HCT116 (cell line): ENCODE data around the gene RPL26. TPM values are rescaled to one million over a fixed set of nuclear protein-coding genes. Genes with fewer than 3 reads are reported as not detected.

Experiments
- ATAC-seq: fragments of 200-7000 bp; cut with Tn5 transposase; 2 replicates; pipeline ENCODE4 v1.9.1; 2020; ENCODE audit warnings: mild to moderate bottlenecking, moderate library complexity
- BruUV-seq: library from RNA; stranded (reverse); fragments of 400-500 nt; replicated peaks from 2 replicates; lab custom pipeline; 2021; lab: Mats Ljungman, UMichigan
- CTCF ChIA-PET: fragments of 300-600 bp; sonication (Branson Sonifier 250); formaldehyde crosslinking; loops from one replicate; lab custom pipeline; 2021; ENCODE audit warnings: antibody characterized with exemption; lab: Charles Lee
- POLR2A ChIA-PET: fragments of 300-600, 350-600 bp; sonication (Branson Sonifier 250); formaldehyde crosslinking; loops from one replicate; lab custom pipeline; 2021; ENCODE audit warnings: antibody characterized with exemption; lab: Charles Lee
- RAD21 ChIA-PET, 2 experiments: fragments of 300-600 bp; sonication (Branson Sonifier 250); formaldehyde crosslinking; loops; one replicate each; lab custom pipeline; 2023; ENCODE audit warnings: low total read pairs in 2 of 2; ENCODE audit not compliant: uncharacterized antibody in 2 of 2, unreplicated experiment in 2 of 2, low non-redundant PET in 1 of 2; lab: Charles Lee
- DNase-seq: peaks from one replicate; pipeline ENCODE4 v3.0.0-alpha.2; 2010; ENCODE audit warnings: low read depth, low spot score
- H2AFZ ChIP-seq: fragments of 200-600 bp; shearing (Covaris generic), sonication (generic); 2 replicates; pipeline ENCODE4 v1.6.1; 2017; ENCODE audit warnings: low read depth, mixed run types, mixed read lengths, antibody characterized with exemption, low read length; ENCODE audit not compliant: poor library complexity, severe bottlenecking
- H3K27ac ChIP-seq: 2 replicates; pipeline ENCODE4 v1.5.1; 2012; ENCODE audit warnings: low read depth, low read length
- H3K27me3 ChIP-seq: fragments of 200-600 bp; sonication (generic); 2 replicates; pipeline ENCODE4 v1.6.1; 2016; ENCODE audit warnings: mixed run types, low read length, mixed read lengths; ENCODE audit not compliant: insufficient read depth
- H3K36me3 ChIP-seq, 2 experiments: fragments of 200-500 bp in 1 of 2; fragments of 200-600 bp in 1 of 2; sonication (Bioruptor generic) in 1 of 2; sonication (generic) in 1 of 2; 2 replicates each; pipeline versions ENCODE4 v1.5.1 to v1.6.1; 2014 to 2016; ENCODE audit warnings: low read length in 2 of 2, inconsistent platforms in 1 of 2, mixed read lengths in 1 of 2, mixed run types in 1 of 2; ENCODE audit not compliant: insufficient read depth in 2 of 2, control insufficient read depth in 1 of 2
- H3K4me1 ChIP-seq, 2 experiments: fragments of 200-600 bp in 1 of 2; sonication (generic) in 1 of 2; 2 replicates each; pipeline versions ENCODE4 v1.5.1 to v1.6.1; 2012 to 2017; ENCODE audit warnings: low read length in 2 of 2, inconsistent platforms in 1 of 2, mild to moderate bottlenecking in 1 of 2, mixed read lengths in 1 of 2, mixed run types in 1 of 2, moderate library complexity in 1 of 2; ENCODE audit not compliant: insufficient read depth in 2 of 2, control insufficient read depth in 1 of 2
- H3K4me2 ChIP-seq: fragments of 200-600 bp; sonication (generic); 2 replicates; pipeline ENCODE4 v1.6.1; 2017; ENCODE audit warnings: mixed run types, low read length, mixed read lengths
- H3K4me3 ChIP-seq, 2 experiments: fragments of 200-600 bp in 1 of 2; sonication (generic) in 1 of 2; replicated peaks in 1 of 2; 2 replicates each; pipeline ENCODE4 v1.5.1; 2011 to 2016; ENCODE audit warnings: low read length in 2 of 2, control low read depth in 1 of 2, low read depth in 1 of 2, mild to moderate bottlenecking in 1 of 2, mixed read lengths in 1 of 2, mixed run types in 1 of 2
- H3K79me2 ChIP-seq: fragments of 200-600 bp; sonication (generic); 2 replicates; pipeline ENCODE4 v1.6.1; 2017; ENCODE audit warnings: mild to moderate bottlenecking, mixed run types, low read length, moderate library complexity, mixed read lengths; ENCODE audit not compliant: insufficient read depth
- H3K9ac ChIP-seq: fragments of 200-600 bp; sonication (generic); 2 replicates; pipeline ENCODE4 v1.6.1; 2016; ENCODE audit warnings: low read length, mixed read lengths
- H3K9me2 ChIP-seq: fragments of 200-600 bp; sonication (generic), shearing (Covaris generic); 2 replicates; pipeline ENCODE4 v1.6.1; 2017; ENCODE audit warnings: mixed run types, mild to moderate bottlenecking, moderate library complexity; ENCODE audit not compliant: insufficient read depth
- H3K9me3 ChIP-seq, 2 experiments: fragments of 200-500 bp in 1 of 2; fragments of 200-600 bp in 1 of 2; sonication (Bioruptor generic) in 1 of 2; sonication (generic) in 1 of 2; 2 replicates each; pipeline ENCODE4 v1.6.1; 2014 to 2017; ENCODE audit warnings: low read length in 2 of 2, mixed read lengths in 2 of 2, inconsistent platforms in 1 of 2, low read depth in 1 of 2, mild to moderate bottlenecking in 1 of 2, mixed run types in 1 of 2, moderate library complexity in 1 of 2; ENCODE audit not compliant: control insufficient read depth in 1 of 2, insufficient read depth in 1 of 2
- H4K20me1 ChIP-seq: fragments of 200-600 bp; sonication (generic), shearing (Covaris generic); 2 replicates; pipeline ENCODE4 v1.6.1; 2017; ENCODE audit warnings: mixed run types, mild to moderate bottlenecking, moderate library complexity; ENCODE audit not compliant: insufficient read depth
- ATF3 ChIP-seq: IDR thresholded peaks from 2 replicates; pipeline ENCODE4 v1.6.1; 2012
- CTCF ChIP-seq, 3 experiments: fragments of 200-600 bp in 1 of 3; sonication (generic) in 1 of 3; IDR thresholded peaks in 2 of 3; conservative IDR thresholded peaks in 1 of 3; 2 replicates each; pipeline ENCODE4 v1.5.1; 2012 to 2017; ENCODE audit warnings: low read depth in 2 of 3, low read length in 2 of 3, antibody characterized with exemption in 1 of 3, borderline replicate concordance in 1 of 3, control low read depth in 1 of 3, mild to moderate bottlenecking in 1 of 3, mixed read lengths in 1 of 3, mixed run types in 1 of 3, moderate library complexity in 1 of 3; ENCODE audit not compliant: insufficient read depth in 1 of 3
- EGR1 ChIP-seq: IDR thresholded peaks from 2 replicates; pipeline ENCODE4 v1.6.1; 2012; ENCODE audit warnings: low read depth
- EZH2 ChIP-seq: fragments of 200-600 bp; sonication (generic); IDR thresholded peaks from 2 replicates; pipeline ENCODE4 v1.6.1; 2017; ENCODE audit warnings: antibody characterized with exemption, mixed run types
- EZH2phosphoT487 ChIP-seq: fragments of 200-600 bp; IDR thresholded peaks from 2 replicates; pipeline ENCODE4 v1.6.1; 2018; ENCODE audit warnings: antibody characterized with exemption, borderline replicate concordance
- FOSL1 ChIP-seq: IDR thresholded peaks from 2 replicates; pipeline ENCODE4 v1.6.1; 2012; ENCODE audit warnings: low read depth
- JUND ChIP-seq: IDR thresholded peaks from 2 replicates; pipeline ENCODE4 v1.6.1; 2012
- MAX ChIP-seq: IDR thresholded peaks from 2 replicates; pipeline ENCODE4 v1.6.1; 2012
- POLR2A ChIP-seq: IDR thresholded peaks from 2 replicates; pipeline ENCODE4 v1.7.0; 2011; ENCODE audit warnings: borderline replicate concordance; ENCODE audit not compliant: insufficient read depth, insufficient read length; ENCODE audit errors: extremely low read depth
- POLR2AphosphoS5 ChIP-seq: IDR thresholded peaks from 2 replicates; pipeline ENCODE4 v1.6.1; 2011; ENCODE audit warnings: mild to moderate bottlenecking, low read depth, low read length, moderate library complexity
- RAD21 ChIP-seq: IDR thresholded peaks from 2 replicates; pipeline ENCODE4 v1.6.1; 2012; ENCODE audit warnings: low read depth, mild to moderate bottlenecking
- REST ChIP-seq: IDR thresholded peaks from 2 replicates; pipeline ENCODE4 v1.6.1; 2012; ENCODE audit warnings: low read depth
- SIN3A ChIP-seq: IDR thresholded peaks from 2 replicates; pipeline ENCODE4 v1.6.1; 2012; ENCODE audit warnings: low read depth
- SP1 ChIP-seq: IDR thresholded peaks from 2 replicates; pipeline ENCODE4 v1.6.1; 2012; ENCODE audit warnings: low read depth
- TCF7L2 ChIP-seq: IDR thresholded peaks from 2 replicates; pipeline ENCODE4 v1.7.0; 2011; ENCODE audit warnings: borderline replicate concordance, inconsistent platforms; ENCODE audit not compliant: insufficient read depth, insufficient read length; ENCODE audit errors: extremely low read depth
- YY1 ChIP-seq: IDR thresholded peaks from 2 replicates; pipeline ENCODE4 v1.6.1; 2011; ENCODE audit warnings: low read length, low read depth, moderate library complexity, mild to moderate bottlenecking; ENCODE audit not compliant: insufficient replicate concordance; ENCODE audit errors: extremely low read depth
- ZBTB33 ChIP-seq: IDR thresholded peaks from 2 replicates; pipeline ENCODE4 v1.6.1; 2011; ENCODE audit warnings: mild to moderate bottlenecking, low read length, moderate library complexity; ENCODE audit not compliant: insufficient replicate concordance; ENCODE audit errors: extremely low read depth
- ZFX ChIP-seq: fragments of 450-650 bp; IDR thresholded peaks from 2 replicates; pipeline ENCODE4 v1.6.1; 2017
- ZNF274 ChIP-seq: fragments of 200-500 bp; sonication (Bioruptor generic); IDR thresholded peaks from 2 replicates; pipeline ENCODE4 v1.6.1; 2014; ENCODE audit warnings: mild to moderate bottlenecking, low read depth, low read length, inconsistent platforms
- intact Hi-C: fragments of 100-400 bp; cut with micrococcal nuclease; formaldehyde crosslinking; loops from 2 replicates; pipeline ENCODE4 v1.10.0; 2022
- total RNA-seq: library from RNA; stranded (reverse); gene quantifications from one replicate; pipeline ENCODE4 v1.2.1, GENCODE V29; 2021; ENCODE audit not compliant: unreplicated experiment

Gene RPL26
- total RNA-seq, 1 experiment from 2014 or later = 2,603 TPM

GRCh38 chr17:8366231-8366630 lies 16.8 kb downstream of the RPL26 start:
- TF ChIP-seq JUND = no peak
- no peak for TF ChIP-seq ZNF274
- no peak for TF ChIP-seq REST
- no peak for TF ChIP-seq SIN3A
- TF ChIP-seq POLR2A = no peak
- no peak for TF ChIP-seq EZH2
- TF ChIP-seq TCF7L2 = no peak
- no peak for TF ChIP-seq ATF3
- no peak for TF ChIP-seq EGR1
- TF ChIP-seq ZFX = no peak
- no peak for TF ChIP-seq ZBTB33
- TF ChIP-seq RAD21 = no peak
- no peak for TF ChIP-seq YY1
- no peak for TF ChIP-seq CTCF (IDR thresholded peaks at IDR 0.05 in 2 of 3, conservative IDR thresholded peaks at IDR 0.05 in 1 of 3; ENCODE audit: borderline replicate concordance in 1 of 3, insufficient read depth in 1 of 3, low read depth in 2 of 3, low read length in 2 of 3)
- TF ChIP-seq POLR2AphosphoS5 = no peak
- TF ChIP-seq FOSL1 = no peak
- no peak for TF ChIP-seq SP1
- TF ChIP-seq EZH2phosphoT487 = no peak
- no peak for TF ChIP-seq MAX
- ChIA-PET POLR2A (no interaction called here), CTCF (no interaction called here), RAD21 (no interaction called here)
- Histone ChIP-seq H3K27ac (no peak overlapping the region), H3K27me3 (no peaks in the 10 kb centered on the region), H3K9me3 (no peaks in the 10 kb centered on the region), H3K9me2 (no peaks in the 10 kb centered on the region), H3K4me2 (no peak overlapping the region), H3K4me1 (peaks cover 0 to 3% of the 10 kb centered on the region in 2 experiments; a peak in 1 of 4 replicates), H3K9ac (no peak overlapping the region), H3K36me3 (0 out of 4 replicates have a peak, but pooled peaks cover 0 to 2% of the 10 kb centered on the region in 2 experiments), H3K4me3 (no peak overlapping the region), H2AFZ (no peak overlapping the region), H4K20me1 (no peaks in the 10 kb centered on the region), H3K79me2 (no peaks in the 10 kb centered on the region)
- BruUV-seq = no TSS peak
- DNase-seq = no peak
- intact Hi-C loops = no loop called here
- no peak for ATAC-seq
